ENCODE data around the gene TEDC2.
"Not testable (repeated sequence)": the region's sequence is repeated elsewhere in the genome, so short reads cannot be mapped to it uniquely, and the experiment has no call there.

Gene TEDC2

DNA sequence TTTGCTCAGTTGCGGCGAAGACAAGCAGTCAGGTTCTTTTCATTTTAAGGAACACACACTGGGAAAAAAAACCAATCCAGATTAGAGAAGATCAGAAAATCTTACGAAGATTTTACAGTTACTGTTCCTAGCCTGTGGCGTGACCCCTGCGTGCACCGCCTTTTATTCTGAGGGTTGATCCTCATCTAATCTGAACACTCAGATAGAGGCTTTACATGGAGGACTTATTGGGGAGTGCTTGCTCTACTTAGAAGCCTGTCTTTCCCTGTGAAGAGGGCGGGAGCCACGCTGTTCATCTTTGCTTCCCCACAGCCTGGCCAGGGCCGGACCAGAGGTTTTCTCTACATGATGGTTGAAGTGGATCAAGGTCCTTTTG, 16.4 kb downstream of the TEDC2 start:
- no peak for DNase-seq (ENCODE audit: low spot score)

DNA sequence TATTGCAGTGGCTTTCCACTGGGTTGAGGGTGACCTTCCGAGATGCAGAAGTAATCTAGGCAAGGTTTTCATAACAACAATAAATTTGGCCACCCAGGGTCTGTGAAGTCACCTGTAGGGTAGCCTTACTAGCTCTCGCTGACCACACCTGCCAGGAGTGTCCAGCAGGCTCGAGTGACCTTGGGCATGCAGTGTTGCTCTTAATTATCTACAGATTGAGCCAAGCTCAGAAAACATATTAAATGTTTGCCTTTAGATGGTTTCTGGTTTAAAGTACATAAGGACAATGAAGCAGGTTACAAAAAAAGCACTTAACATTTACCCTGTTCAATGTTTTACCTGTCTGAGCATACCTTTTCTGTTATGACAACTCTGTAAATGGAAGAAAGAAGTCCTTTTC, 16.8 kb downstream of the TEDC2 start:
- no peak for DNase-seq (ENCODE audit: low spot score)

DNA sequence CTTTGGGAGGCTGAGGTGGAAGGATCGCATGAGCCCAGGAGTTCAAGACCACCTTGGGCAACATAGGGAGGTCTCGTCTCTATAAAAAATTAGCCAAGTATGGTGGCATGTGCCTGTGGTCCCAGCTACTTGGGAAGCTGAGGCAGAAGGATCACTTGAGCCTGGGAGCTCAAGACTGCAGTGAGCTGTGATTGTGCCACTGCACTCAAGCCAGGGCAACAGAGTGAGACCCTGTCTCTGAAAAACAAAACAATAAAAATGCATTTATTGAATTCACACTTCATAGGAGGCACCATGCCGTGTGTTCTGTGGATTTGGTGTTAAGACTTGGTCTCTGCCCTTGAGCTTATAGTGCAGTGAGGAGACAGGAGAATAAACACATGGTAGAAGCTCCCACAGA, 17.4 kb downstream of the TEDC2 start:
- DNase-seq (ENCODE audit: low spot score) = no peak

- no peak for DNase-seq (ENCODE audit: low spot score)
Observed at GRCh38 chr16:2478279-2478678, 18.4 kb downstream of the TEDC2 start.

GRCh38 chr16:2479996-2480395, 20.1 kb downstream of the TEDC2 start:
- not testable (repeated sequence) for DNase-seq (ENCODE audit: low spot score)

DNA sequence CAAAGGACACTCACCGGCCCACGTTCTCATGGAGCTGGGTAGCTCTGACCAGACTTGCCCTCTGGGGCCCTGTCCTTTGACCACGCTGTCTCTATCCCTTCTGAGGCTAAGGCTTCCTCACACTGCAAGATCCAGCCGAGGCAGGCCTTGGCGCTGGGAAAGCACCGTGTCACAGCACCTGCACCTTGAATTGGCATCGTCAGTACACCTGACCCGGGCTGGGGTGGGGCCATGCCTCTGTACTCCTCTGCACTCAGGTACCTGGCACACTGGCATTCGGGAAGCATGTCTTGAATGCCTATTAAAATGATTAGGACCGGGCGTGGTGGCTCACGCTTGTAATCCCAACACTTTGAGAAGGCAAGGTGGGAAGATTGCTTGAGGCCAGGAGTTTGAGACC, 21.0 kb downstream of the TEDC2 start:
- no peak for DNase-seq (ENCODE audit: low spot score)

GRCh38 chr16:2481676-2482075, 21.8 kb downstream of the TEDC2 start:
- no peak for DNase-seq (ENCODE audit: low spot score)

DNA sequence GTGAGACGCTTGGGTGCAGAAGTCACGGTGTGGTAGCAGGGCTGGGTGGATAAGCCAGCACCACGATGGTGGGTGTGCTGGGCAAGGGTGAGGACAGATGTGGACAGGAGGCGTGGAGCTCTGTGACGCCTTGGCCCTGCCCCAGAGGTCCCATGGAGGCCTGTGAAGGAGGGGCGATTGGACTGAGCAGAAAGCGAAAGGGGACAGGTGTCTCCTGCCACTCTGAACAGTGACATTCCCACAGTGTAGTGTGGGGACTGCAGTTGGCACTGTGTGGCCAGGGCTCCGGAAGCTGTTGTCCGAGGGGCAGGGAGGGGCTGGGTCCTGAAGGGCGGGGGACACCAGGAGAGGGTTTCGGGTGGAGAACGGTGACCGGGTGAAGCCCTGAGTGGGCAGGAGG, 22.3 kb downstream of the TEDC2 start:
- DNase-seq (ENCODE audit: low spot score) = no peak

DNA sequence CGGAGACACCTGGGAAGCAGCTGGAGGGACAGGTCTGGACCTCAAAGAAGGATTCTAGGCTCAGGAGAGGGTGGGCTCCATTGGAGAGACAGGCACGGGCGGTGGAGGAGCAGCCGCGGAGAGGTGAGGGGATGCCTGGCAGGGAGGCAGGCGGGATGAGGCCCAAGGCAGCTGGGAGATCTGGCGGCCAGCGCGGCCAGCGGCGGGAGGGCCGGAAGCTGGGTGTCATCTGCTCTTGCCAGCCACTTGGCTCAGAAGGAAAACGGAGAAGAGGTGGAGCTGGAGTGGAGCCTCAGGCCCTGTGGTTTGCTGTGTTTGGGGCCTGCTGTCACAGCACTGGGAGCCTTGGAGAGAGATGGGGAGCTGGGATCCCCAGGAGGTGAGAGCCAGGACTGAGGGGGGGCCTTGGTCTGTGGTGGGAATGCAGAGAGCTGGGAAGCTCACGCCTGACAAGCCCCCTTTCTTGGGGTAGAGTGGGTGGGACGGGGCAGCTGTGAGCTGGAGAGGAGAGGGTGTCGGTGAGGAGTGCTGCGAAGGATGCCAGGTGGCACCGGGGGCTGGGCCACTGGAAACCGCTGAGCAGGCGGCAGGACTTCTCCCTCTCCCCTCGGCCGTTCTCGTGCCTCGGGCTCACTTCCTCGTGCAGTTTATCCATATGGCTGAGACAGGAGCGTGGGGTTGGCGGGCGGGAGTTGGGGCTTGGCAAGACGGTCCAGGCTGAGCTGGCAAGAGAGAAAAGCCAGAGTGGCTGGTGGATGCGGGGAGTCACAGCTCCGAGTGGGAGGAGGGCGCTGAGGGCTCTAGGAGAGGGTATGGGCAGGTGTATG, 23.0 kb downstream of the TEDC2 start:
- no peak for DNase-seq (ENCODE audit: low spot score)

GRCh38 chr16:2483939-2484897, 24.3 kb downstream of the TEDC2 start:
- DNase-seq (ENCODE audit: low spot score) = no peak

GRCh38 chr16:2484898-2485508, 25.1 kb downstream of the TEDC2 start:
- peak; percentile 52 for DNase-seq (ENCODE audit: low spot score)

- DNase-seq (ENCODE audit: low spot score) = no peak
Observed at GRCh38 chr16:2485811-2486507, 26.1 kb downstream of the TEDC2 start.

- DNase-seq (ENCODE audit: low spot score) = no peak
Observed at GRCh38 chr16:2486645-2487516, 27.0 kb downstream of the TEDC2 start.

DNA sequence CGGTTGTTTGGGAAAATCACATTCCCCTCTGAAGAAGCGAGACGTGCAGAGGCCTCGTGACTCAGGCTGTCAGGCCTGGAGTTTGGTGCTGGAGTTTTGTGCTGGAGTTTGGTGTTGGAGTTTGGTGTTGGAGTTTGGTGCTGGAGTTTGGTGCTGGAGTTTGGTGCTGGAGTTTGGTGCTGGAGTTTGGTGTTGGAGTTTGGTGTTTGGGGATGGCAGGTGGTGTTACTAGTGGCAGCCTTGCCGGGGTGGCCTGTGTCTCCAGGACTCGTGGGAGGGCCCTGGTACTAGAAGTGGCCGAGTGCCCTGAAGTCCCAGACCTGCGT, 27.6 kb downstream of the TEDC2 start:
- no peak for DNase-seq (ENCODE audit: low spot score)

- DNase-seq (ENCODE audit: low spot score) = no peak
Observed at GRCh38 chr16:2487903-2488531, 28.1 kb downstream of the TEDC2 start.

DNA sequence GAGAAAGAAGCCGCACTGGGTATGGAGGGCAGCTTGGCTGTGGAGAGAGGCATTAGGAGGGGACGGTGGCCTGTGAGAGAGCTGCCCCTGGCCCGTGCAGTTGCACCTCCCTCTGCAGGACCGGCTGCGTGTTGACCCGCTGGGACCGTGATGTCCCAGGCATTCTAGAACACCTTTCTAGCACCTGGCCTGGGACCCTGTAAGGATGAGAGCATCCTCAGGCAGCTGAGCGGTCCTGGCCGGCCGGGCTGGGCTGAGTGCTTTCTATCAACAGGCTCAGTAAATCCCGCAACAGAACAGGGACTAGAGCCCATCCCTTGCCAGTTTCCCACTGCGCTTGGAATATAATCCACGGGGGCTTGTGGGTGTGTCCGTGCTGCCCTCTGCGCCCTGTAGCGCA, 29.7 kb downstream of the TEDC2 start:
- DNase-seq (ENCODE audit: low spot score) = no peak

DNA sequence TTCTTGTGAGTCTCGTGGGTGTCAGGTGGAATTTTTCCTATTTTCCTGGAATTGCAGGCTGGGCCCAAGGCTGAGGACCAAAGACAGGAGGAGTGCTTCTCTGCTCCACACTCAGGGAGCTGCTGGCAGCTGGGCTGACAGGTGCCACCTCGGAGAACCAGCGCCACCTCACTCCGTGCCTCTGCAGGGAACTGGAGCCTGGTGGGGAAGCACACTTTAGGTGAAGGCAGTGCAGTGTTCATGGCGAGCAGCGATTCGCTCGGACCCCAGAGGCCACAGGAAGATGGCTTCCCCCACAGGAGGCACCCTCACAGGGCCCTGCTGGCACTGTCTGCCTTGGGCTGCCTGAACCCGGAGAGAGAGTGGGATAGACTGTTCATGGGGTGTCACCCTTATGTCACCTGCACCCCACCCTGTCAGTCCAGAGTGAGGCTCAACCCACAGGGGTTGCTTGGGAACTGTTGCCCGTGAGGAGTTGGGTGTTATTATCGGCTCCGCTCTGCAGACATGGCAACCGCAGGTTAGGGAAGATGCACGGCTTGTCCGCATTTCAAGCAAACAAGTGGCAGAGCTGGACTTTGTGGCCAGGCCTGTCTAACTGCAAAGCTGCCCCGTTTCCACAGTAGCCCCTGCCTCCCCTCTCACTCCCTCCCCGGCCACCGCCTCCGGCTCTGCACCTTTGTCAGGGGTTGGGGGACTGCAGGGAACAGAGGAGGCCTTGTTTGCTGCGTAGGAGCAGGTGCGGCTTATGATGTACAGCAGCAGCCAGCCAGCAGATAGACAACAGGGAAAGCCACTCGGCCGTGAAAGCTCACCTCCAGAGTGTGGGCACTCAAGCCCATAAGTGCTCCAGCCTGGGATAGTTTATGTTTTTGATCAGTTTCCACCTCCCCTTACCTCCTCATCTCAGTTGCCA, 30.5 kb downstream of the TEDC2 start:
- no peak for DNase-seq (ENCODE audit: low spot score)

DNA sequence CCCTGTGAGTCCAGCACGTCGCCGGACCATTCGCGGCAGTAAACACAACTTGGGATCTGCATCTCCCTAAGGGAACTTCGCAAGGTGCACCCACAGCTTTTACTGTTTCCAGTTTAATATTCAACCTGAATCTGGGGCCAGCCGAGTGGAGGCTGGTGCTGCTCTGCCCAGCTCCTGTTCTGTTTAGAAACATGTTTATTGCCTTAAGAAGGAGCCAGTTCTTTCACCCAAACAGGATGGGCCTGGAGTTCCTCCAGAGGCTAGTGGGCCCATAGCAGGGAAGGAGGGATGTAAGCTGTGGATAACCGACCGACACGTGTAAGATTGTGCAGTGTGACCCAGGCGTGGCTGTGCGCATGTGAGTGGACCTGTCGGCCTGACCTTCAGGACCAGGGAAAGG, 32.4 kb downstream of the TEDC2 start:
- no peak for DNase-seq (ENCODE audit: low spot score)

- DNase-seq (ENCODE audit: low spot score) = no peak
Observed at GRCh38 chr16:2493605-2494004, 33.7 kb downstream of the TEDC2 start.

DNA sequence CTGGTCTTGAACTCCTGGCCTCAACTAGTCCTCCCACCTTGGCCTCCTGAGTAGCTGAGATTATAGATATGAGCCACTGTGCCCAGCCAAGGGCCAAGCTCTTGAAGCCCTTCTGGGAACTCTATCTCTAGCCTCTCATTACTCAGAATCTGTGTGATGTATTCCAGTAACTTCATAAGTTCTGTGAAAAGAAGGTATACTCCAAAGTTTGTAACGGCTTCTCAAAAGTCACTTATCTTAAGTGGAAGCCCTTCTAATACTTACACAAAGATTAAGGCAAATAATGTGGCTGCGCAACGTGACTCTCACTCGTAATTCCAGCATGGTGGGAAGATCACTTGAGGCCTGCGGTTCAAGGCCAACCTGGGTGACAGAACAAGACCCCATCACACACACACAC, 34.7 kb downstream of the TEDC2 start:
- DNase-seq (ENCODE audit: low spot score) = no peak

All from HuH-7.5 (cell line).